Activated CD4-positive, alpha-beta T cell treated with anti-CD3 and anti-CD28 coated beads, Interleukin-2, amount 10 ng/mL, durations not matched to agents 24 days and 14 days (primary cell): ENCODE measurements around the gene MAP1LC3B2. TPM values are rescaled to one million over a fixed set of nuclear protein-coding genes. Genes with fewer than 3 reads are reported as not detected.

ENCODE experiments used
- DNase-seq: peaks from one replicate; pipeline ENCODE4 v3.0.0; 2022
- H3K27ac Mint-ChIP-seq: one replicate; pipeline ENCODE4 v1.8.0; 2022; ENCODE audit warnings: mild to moderate bottlenecking, mixed read lengths
- H3K27me3 Mint-ChIP-seq: one replicate; pipeline ENCODE4 v1.8.0; 2022; ENCODE audit warnings: mixed read lengths
- H3K36me3 Mint-ChIP-seq: one replicate; pipeline ENCODE4 v1.8.0; 2022; ENCODE audit warnings: low read depth, mild to moderate bottlenecking, mixed read lengths
- H3K4me1 Mint-ChIP-seq: one replicate; pipeline ENCODE4 v1.8.0; 2021; ENCODE audit warnings: mixed read lengths
- H3K4me3 Mint-ChIP-seq: one replicate; pipeline ENCODE4 v1.8.0; 2022; ENCODE audit warnings: mild to moderate bottlenecking, moderate library complexity, mixed read lengths
- H3K9me3 Mint-ChIP-seq: one replicate; pipeline ENCODE4 v1.8.0; 2021; ENCODE audit warnings: mixed read lengths
- intact Hi-C: fragments of 100-400 bp; cut with micrococcal nuclease; formaldehyde crosslinking; loops from one replicate; pipeline ENCODE4 v1.15.1; 2023
- total RNA-seq: library from RNA; stranded (reverse); gene quantifications from 2 replicates; pipeline ENCODE4 v1.2.3, GENCODE V29; 2022

The MAP1LC3B2 gene
- total RNA-seq, 1 donor from 2014 or later, result 0.68 TPM

- intact Hi-C loops, result no loop called here
- H3K27me3 Mint-ChIP-seq, result no peaks in the 10 kb centered on the region
Measured at GRCh38 chr12:116541547-116542344, 17.4 kb upstream of the MAP1LC3B2 start.

GRCh38 chr12:116542345-116542956, 16.7 kb upstream of the MAP1LC3B2 start:
- DNase-seq, result no peak
- Mint-ChIP-seq H3K9me3 (peaks cover 4% of the 10 kb centered on the region), H3K36me3 (no peaks in the 10 kb centered on the region), H3K4me3 (no peak overlapping the region), H3K27me3 (peaks cover 2% of the 10 kb centered on the region), H3K27ac (no peak overlapping the region), H3K4me1 (peaks cover 17% of the 10 kb centered on the region)
- intact Hi-C loops, result no loop called here

More at GRCh38 chr12:116541547-116542344, 17.4 kb upstream of the MAP1LC3B2 start:
- Mint-ChIP-seq H3K27ac (no peak overlapping the region), H3K9me3 (peaks cover 4% of the 10 kb centered on the region), H3K36me3 (no peaks in the 10 kb centered on the region), H3K4me3 (no peak overlapping the region), H3K4me1 (peaks cover 23% of the 10 kb centered on the region)
- no peak for DNase-seq

DNA sequence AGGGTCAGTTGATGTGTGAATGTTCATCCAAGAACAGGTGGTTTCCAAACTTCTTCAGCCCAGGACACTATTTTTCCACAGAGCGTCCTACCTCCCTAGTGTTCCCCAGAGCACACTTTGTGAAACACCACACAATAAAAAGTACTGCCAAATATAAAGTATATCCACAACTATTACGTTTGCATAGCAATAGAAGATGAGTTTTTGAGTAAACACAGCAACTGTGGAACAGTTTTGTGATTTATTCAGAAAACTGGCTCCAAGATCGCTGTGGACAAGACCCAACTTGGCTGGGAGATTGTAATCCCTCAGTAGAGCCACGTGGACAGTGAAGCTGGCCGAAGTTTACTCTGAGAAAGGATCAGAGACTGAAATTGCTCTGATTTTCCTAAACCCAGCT, 14.5 kb upstream of the MAP1LC3B2 start:
- intact Hi-C loops, result no loop called here
- H3K9me3 Mint-ChIP-seq, result peaks cover 7% of the 10 kb centered on the region
- H3K27ac Mint-ChIP-seq, result no peak overlapping the region
- no peaks in the 10 kb centered on the region for H3K36me3 Mint-ChIP-seq
- peaks cover 10% of the 10 kb centered on the region for H3K27me3 Mint-ChIP-seq
- DNase-seq, result no peak
- no peak overlapping the region for H3K4me3 Mint-ChIP-seq
- no peaks in the 10 kb centered on the region for H3K4me1 Mint-ChIP-seq

DNA sequence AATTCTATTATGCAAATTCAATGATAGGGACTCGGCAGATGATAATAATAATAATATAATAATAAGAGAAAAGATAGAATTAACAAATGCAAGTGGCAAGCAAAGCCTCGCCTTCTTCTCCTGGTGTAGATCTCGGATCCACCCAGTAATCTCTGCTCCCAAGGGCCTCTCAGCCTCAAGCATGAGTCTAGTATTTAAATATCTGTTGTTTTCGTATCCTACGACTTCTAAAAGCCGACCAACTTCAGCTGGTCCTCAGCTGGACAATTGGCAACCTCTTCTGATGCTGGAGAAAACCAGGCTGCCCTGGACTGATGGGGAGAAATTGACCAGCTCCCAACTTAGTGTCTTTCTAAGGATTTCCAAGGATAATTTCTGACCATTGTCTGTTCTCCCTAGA, 14.0 kb upstream of the MAP1LC3B2 start:
- intact Hi-C loops, result no loop called here
- Mint-ChIP-seq H3K36me3 (no peaks in the 10 kb centered on the region), H3K9me3 (peaks cover 7% of the 10 kb centered on the region), H3K4me1 (no peaks in the 10 kb centered on the region), H3K4me3 (no peak overlapping the region), H3K27me3 (peaks cover 10% of the 10 kb centered on the region), H3K27ac (no peak overlapping the region)
- no peak for DNase-seq

GRCh38 chr12:116545936-116546335, 13.2 kb upstream of the MAP1LC3B2 start:
- H3K27me3 Mint-ChIP-seq, result peaks cover 10% of the 10 kb centered on the region
- no peaks in the 10 kb centered on the region for H3K4me1 Mint-ChIP-seq
- H3K27ac Mint-ChIP-seq, result no peak overlapping the region
- peaks cover 4% of the 10 kb centered on the region for H3K9me3 Mint-ChIP-seq
- H3K36me3 Mint-ChIP-seq, result no peaks in the 10 kb centered on the region
- intact Hi-C loops, result no loop called here
- H3K4me3 Mint-ChIP-seq, result no peak overlapping the region
- no peak for DNase-seq

DNA sequence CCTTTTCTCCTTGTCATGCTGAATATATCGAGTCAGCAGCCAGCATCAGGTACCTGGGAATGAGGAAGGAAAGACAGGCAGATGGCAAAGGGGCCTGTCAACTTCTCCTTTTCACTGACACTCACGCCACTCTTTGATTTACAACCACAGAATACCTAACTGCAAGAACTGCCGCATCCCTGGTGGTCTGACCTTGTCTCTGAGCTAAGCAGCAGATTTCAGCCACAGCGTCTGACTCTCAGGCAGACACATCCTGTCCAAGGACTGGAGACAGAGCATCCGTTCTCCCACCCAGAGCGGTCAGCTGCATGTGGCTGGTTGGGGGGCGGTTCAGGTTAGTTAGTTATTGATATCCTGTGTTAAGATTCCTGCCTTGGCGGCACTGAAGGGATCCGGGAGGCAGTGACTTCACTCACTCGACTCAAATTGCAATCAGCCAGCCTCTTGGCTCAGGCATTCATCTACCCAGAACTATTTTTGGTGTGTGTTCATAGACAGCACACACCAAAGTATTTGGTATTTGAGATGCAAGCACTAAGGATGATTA, 11.2 kb upstream of the MAP1LC3B2 start:
- H3K9me3 Mint-ChIP-seq, result peaks cover 4% of the 10 kb centered on the region
- intact Hi-C loops, result no loop called here
- H3K27me3 Mint-ChIP-seq, result peaks cover 10% of the 10 kb centered on the region
- H3K36me3 Mint-ChIP-seq, result no peaks in the 10 kb centered on the region
- no peak overlapping the region for H3K27ac Mint-ChIP-seq
- no peak overlapping the region for H3K4me3 Mint-ChIP-seq
- DNase-seq, result no peak
- no peaks in the 10 kb centered on the region for H3K4me1 Mint-ChIP-seq

DNA sequence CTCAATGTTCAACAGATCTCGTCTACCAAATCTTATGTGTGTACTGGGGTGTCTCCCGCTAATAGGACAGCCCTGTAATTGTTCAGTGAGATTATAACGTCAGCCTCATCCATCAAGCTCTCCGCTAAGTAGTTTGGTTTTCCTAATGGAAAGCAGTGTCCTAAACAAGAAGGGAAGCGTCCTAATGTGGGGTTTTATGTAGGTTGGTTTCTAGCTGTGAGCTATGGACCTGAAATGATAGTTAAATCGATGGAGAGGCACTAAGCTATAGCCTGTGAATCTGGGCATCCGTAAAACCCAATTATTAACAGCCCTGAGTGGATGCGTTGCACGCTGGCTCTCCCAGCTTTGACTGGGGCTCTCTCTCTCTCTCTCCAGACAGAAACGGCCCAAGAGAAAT, 9.2 kb upstream of the MAP1LC3B2 start:
- H3K4me3 Mint-ChIP-seq, result no peak overlapping the region
- peaks cover 12% of the 10 kb centered on the region for H3K27me3 Mint-ChIP-seq
- H3K36me3 Mint-ChIP-seq, result peaks cover 2% of the 10 kb centered on the region
- intact Hi-C loops, result no loop called here
- no peaks in the 10 kb centered on the region for H3K4me1 Mint-ChIP-seq
- no peak for DNase-seq
- H3K9me3 Mint-ChIP-seq, result peaks cover 4% of the 10 kb centered on the region
- H3K27ac Mint-ChIP-seq, result no peak overlapping the region

DNA sequence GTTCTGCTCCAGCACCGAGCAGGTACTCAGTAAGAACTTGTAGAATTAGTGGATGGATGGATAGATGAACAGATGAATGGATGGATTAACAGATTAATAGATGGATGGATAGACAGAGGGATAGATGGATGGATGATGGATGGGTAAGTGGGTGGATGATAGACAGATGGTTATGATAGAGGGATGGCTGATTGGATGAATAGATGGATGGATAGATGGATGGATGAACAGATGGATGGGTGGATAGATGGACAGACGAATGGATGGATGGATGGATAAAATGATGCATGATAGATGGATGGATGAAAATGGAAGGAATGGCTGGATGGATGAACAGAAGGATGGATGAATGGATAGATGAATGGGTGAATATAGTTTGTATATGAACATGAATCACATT, 8.0 kb upstream of the MAP1LC3B2 start:
- Mint-ChIP-seq H3K9me3 (peaks cover 4% of the 10 kb centered on the region), H3K27ac (no peak overlapping the region), H3K4me1 (no peaks in the 10 kb centered on the region), H3K4me3 (no peak overlapping the region), H3K36me3 (peaks cover 2% of the 10 kb centered on the region), H3K27me3 (peaks cover 12% of the 10 kb centered on the region)
- no peak for DNase-seq
- intact Hi-C loops, result no loop called here

- peaks cover 4% of the 10 kb centered on the region for H3K9me3 Mint-ChIP-seq
- no peak overlapping the region for H3K4me3 Mint-ChIP-seq
- no peak for DNase-seq
- no peaks in the 10 kb centered on the region for H3K4me1 Mint-ChIP-seq
- peaks cover 2% of the 10 kb centered on the region for H3K36me3 Mint-ChIP-seq
- intact Hi-C loops, result no loop called here
- H3K27ac Mint-ChIP-seq, result no peak overlapping the region
- H3K27me3 Mint-ChIP-seq, result peaks cover 13% of the 10 kb centered on the region
Measured at GRCh38 chr12:116551619-116551951, 7.6 kb upstream of the MAP1LC3B2 start.

DNA sequence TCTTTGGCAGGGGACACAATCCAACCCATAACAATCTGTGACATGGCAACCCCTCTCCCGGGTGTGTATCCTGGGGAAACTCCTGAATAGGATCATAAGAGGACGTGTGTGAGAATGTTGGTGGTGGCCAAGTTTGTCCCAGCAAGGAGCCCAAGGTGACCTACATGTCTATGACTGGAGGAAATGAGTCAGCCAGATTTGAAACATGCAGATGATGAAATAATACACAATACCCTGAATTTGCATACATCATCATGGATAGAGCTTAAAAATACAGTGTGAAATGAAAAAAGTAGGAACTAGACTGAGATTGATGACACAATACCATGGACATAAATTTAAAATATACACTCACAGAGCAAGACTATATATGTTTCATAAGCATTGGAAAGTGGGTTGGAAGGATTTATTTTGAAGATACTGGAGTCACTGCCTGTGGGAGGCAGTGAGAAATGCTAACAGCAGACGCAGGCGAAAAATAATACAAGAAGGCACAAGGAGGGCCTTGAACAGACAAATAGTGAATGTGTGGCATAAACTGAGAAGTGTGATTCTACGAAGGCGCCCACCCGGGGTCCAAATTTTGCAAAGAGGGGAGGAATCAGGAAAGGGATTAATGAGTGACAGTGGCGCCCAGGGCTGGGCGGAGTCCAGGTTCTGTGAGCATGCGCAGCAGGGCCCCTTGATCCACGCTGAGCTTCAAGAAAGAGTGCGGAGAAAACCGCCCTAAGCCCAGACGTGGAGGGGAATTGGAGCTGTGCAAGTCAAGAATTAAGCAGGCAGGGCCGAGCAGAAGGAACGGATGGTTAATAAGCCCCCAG, 7.0 kb upstream of the MAP1LC3B2 start:
- H3K36me3 Mint-ChIP-seq, result peaks cover 5% of the 10 kb centered on the region
- H3K27me3 Mint-ChIP-seq, result peaks cover 15% of the 10 kb centered on the region
- H3K4me3 Mint-ChIP-seq, result no peak overlapping the region
- H3K4me1 Mint-ChIP-seq, result peaks cover 5% of the 10 kb centered on the region
- DNase-seq, result no peak
- peaks cover 6% of the 10 kb centered on the region for H3K9me3 Mint-ChIP-seq
- intact Hi-C loops, result no loop called here
- H3K27ac Mint-ChIP-seq, result no peak overlapping the region

DNA sequence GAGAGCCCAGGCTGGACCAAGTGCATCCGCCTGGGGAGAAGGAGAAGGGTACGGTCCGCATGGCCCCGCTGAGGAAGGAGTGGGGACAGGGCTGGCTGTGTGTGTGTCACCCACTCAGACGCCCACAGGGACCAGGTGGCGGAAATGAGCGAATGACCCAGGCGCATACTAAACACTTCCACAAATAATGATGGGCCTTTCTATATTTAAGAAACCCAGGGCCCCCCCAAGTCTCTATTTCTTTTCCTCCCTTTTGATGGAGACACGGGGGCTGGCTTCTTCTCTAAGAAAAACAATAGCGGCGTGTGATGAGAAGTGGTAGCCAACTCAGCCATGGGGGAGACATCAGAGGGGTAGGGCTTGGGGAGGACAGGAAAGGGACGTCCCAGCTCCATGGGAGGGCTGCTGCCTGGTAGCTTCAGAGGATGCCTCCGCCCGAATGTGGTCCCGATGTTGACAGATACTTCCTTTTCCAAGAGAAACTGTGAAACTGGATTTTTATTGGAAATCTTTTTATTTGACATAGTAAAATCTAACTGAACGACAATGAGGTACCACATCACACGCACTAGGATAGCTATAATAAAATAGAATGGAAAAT, 6.3 kb upstream of the MAP1LC3B2 start:
- H3K4me1 Mint-ChIP-seq, result peaks cover 9% of the 10 kb centered on the region
- H3K36me3 Mint-ChIP-seq, result peaks cover 5% of the 10 kb centered on the region
- no peak overlapping the region for H3K4me3 Mint-ChIP-seq
- no peak for DNase-seq
- peaks cover 14% of the 10 kb centered on the region for H3K27me3 Mint-ChIP-seq
- peaks cover 6% of the 10 kb centered on the region for H3K9me3 Mint-ChIP-seq
- intact Hi-C loops, result no loop called here
- no peak overlapping the region for H3K27ac Mint-ChIP-seq

DNA sequence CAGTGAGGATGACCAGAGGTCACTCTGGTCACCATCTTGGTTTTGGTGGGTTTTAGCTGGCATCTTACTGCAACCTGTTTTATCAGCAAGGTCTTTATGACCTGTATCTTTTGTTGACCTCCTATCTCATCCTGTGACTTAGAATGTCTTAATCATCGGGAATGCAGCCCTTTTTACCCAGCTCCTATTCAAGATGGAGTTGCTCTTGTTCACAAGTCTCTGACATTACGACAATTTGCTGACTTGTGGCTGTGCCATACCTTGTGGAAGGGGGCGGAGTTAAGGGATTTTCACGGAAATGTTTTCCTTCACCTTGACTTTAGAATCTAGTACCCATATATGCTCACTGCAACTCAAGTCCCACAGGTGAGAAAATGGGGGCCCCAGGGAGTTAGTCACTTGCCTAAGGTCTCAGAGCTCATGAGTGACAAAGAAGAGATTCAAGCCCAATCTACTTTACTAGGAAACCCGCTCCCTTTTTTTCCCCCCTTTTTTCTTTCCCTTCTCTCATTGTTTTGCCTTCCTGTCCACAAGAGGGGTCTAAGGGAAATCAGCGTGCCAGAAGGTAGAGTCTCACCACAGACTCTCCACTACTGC, 2.7 kb upstream of the MAP1LC3B2 start:
- H3K4me3 Mint-ChIP-seq, result no peak overlapping the region
- H3K4me1 Mint-ChIP-seq, result peaks cover 34% of the 10 kb centered on the region
- H3K9me3 Mint-ChIP-seq, result peaks cover 3% of the 10 kb centered on the region
- peaks cover 9% of the 10 kb centered on the region for H3K27me3 Mint-ChIP-seq
- no peak overlapping the region for H3K27ac Mint-ChIP-seq
- peaks cover 7% of the 10 kb centered on the region for H3K36me3 Mint-ChIP-seq
- DNase-seq, result no peak
- intact Hi-C loops, result no loop called here

DNA sequence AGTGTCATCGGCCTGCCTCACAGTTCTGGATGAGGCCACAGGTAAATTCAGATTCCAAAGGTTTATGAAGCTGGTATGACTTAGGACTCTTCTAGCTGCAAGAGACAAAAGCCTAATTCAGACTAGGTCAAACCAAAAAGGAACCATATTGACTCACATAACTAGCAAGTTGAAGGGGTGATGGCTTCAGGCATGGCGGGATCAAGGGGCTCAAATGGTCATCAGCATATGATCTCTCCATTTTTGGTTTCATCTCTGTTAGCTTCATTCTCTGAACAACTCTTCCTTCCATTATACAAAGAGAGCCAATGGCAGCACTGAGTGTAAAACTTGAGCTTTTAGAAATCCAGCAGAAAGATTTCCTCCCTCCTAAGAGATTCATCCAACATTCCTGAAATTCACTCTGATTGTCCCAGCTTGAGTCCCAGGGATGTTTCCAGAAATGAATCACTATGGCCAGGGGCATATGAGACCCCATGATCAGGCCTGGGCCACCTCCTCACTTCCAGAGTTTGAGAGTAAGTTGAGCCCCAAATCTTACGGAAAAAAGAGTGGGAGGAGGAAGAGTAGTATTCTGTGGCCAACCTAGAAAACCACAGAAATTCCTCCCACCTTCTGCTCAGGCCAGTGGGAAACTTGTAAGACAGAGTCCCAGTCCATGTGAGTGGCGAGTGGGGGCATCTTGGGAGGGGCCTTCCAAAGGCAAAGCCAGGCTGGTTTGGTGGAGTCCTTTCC, 2.0 kb upstream of the MAP1LC3B2 start:
- H3K9me3 Mint-ChIP-seq, result peaks cover 3% of the 10 kb centered on the region
- intact Hi-C loops, result no loop called here
- H3K4me1 Mint-ChIP-seq, result peaks cover 37% of the 10 kb centered on the region
- peaks cover 7% of the 10 kb centered on the region for H3K36me3 Mint-ChIP-seq
- no peak for DNase-seq
- H3K27ac Mint-ChIP-seq, result peak overlapping the region; percentile 19
- peaks cover 9% of the 10 kb centered on the region for H3K27me3 Mint-ChIP-seq
- H3K4me3 Mint-ChIP-seq, result no peak overlapping the region
